ENCODE measurements around the gene LMBRD2. TPM values are rescaled to one million over a fixed set of nuclear protein-coding genes. Genes with fewer than 3 reads are reported as not detected.

Gene LMBRD2
- total and polyA plus RNA-seq, 2 of the 8 experiments (the other 6 are each of a cell fraction or from before 2014, with no cell fraction given), result 1.1 to 4.1 TPM

GRCh38 chr5:36125868-36126267 lies 25.8 kb downstream of the LMBRD2 start:
- Histone ChIP-seq H3K79me1 (ENCODE audit: low read depth, low read length) (no peaks in the 10 kb centered on the region), H3K4me2 (ENCODE audit: insufficient read depth in 1 of 2, low read depth in 2 of 2, low read length in 2 of 2) (no peak overlapping the region), H4K91ac (replicated peaks; ENCODE audit: insufficient read length, low read length) (no peak overlapping the region), H3K4me1 (replicated peaks in 1 of 4; ENCODE audit: control insufficient read depth in 3 of 4, insufficient read depth in 4 of 4, low read length in 3 of 4) (no peaks in the 10 kb centered on the region), H3K56ac (replicated peaks; ENCODE audit: insufficient read length, low read depth, low read length) (no peak overlapping the region), H3K36me3 (ENCODE audit: control insufficient read depth in 2 of 4, insufficient read depth in 4 of 4, low read length in 3 of 4) (no peaks in the 10 kb centered on the region), H3K23me2 (ENCODE audit: low read depth, low read length) (no peaks in the 10 kb centered on the region), H3K79me2 (ENCODE audit: control insufficient read depth in 1 of 2, insufficient read depth in 2 of 2, low read length in 2 of 2) (no peaks in the 10 kb centered on the region), H4K5ac (ENCODE audit: insufficient read length, low read depth, low read length) (no peak overlapping the region), H3K14ac (ENCODE audit: insufficient read length) (no peak overlapping the region), H3K9me3 (ENCODE audit: insufficient read depth in 2 of 2, low read depth in 1 of 2, low read length in 1 of 2) (no peaks in the 10 kb centered on the region), H2BK20ac (ENCODE audit: low read length) (no peak overlapping the region), H3K4ac (replicated peaks; ENCODE audit: insufficient read length, low read depth, low read length) (no peak overlapping the region), H2BK5ac (ENCODE audit: low read depth, low read length) (no peak overlapping the region), H3K27ac (ENCODE audit: low read depth, low read length) (no peak overlapping the region), H2AK5ac (ENCODE audit: low read depth, low read length) (no peak overlapping the region), H2BK12ac (ENCODE audit: low read depth, low read length) (no peak overlapping the region), H4K8ac (ENCODE audit: extremely low read depth, insufficient read depth, low read length) (no peak overlapping the region), H3K4me3 (ENCODE audit: extremely low read depth in 1 of 4, insufficient read depth in 2 of 4, low read depth in 3 of 4, low read length in 4 of 4) (no peak overlapping the region), H3K9ac (replicated peaks in 1 of 4; ENCODE audit: extremely low read depth in 1 of 4, low read depth in 3 of 4, low read length in 3 of 4) (no peak overlapping the region), H2BK15ac (ENCODE audit: low read length) (no peak overlapping the region), H2AFZ (ENCODE audit: low read length) (no peak overlapping the region), H3K27me3 (replicated peaks in 1 of 4; ENCODE audit: control insufficient read depth in 3 of 4, extremely low read depth in 1 of 4, insufficient read depth in 3 of 4, low read length in 3 of 4) (no peaks in the 10 kb centered on the region), H3K18ac (ENCODE audit: extremely low read depth, low read length) (no peak overlapping the region), H4K20me1 (replicated peaks in 1 of 2; ENCODE audit: control insufficient read depth in 1 of 2, insufficient read depth in 2 of 2, low read length in 2 of 2) (no peaks in the 10 kb centered on the region), H3K23ac (ENCODE audit: insufficient read length) (no peak overlapping the region), H2BK120ac (replicated peaks; ENCODE audit: low read depth, low read length) (no peak overlapping the region)
- FAIRE-seq, result no peak
- TF ChIP-seq GTF2F1 (IDR thresholded peaks at IDR 0.05; ENCODE audit: borderline replicate concordance, low read depth, low read length) (no peak), SRF (IDR thresholded peaks at IDR 0.05; ENCODE audit: low read depth, low read length) (no peak), CBX8 (IDR thresholded peaks at IDR 0.05; ENCODE audit: borderline replicate concordance, low read depth, low read length) (no peak)
- POLR2A ChIA-PET (ENCODE audit: partially characterized antibody), result no interaction called here
- CTCF ChIA-PET (ENCODE audit: partially characterized antibody), result interaction anchor here (0.6 kb wide), 1 partner anchor 20 kb away, joined by 3 read pairs; no protein-coding TSS in a partner anchor
- 92% methylated on average over 1 of the region's 1 CpG; no CpG with 5 or more reads in 1 of the 2 experiments for WGBS, 2 experiments (ENCODE audit: extremely low coverage in 1 of 2, insufficient coverage in 1 of 2, insufficient read length in 1 of 2, insufficient replicate concordance in 2 of 2, low coverage in 1 of 2, low lambda C conversion rate in 2 of 2, missing lambda C conversion rate in 1 of 2)
- DNase-seq (ENCODE audit: low read depth in 1 of 2, low spot score in 2 of 2), result no peak

Data from H1 (cell line).